HG03558 (cell line): Measurements from ENCODE around the gene SVEP1.
"Not testable (repeated sequence)": the region's sequence is repeated elsewhere in the genome, so short reads cannot be mapped to it uniquely, and the experiment has no call there.

ENCODE experiments used
- ATAC-seq: cut with Tn5 transposase; IDR thresholded peaks from one replicate; pipeline ENCODE4 v1.9.1; 2021; ENCODE audit warnings: moderate number of reproducible peaks; ENCODE audit not compliant: unreplicated experiment; ENCODE audit errors: extremely low read depth

The SVEP1 gene

DNA sequence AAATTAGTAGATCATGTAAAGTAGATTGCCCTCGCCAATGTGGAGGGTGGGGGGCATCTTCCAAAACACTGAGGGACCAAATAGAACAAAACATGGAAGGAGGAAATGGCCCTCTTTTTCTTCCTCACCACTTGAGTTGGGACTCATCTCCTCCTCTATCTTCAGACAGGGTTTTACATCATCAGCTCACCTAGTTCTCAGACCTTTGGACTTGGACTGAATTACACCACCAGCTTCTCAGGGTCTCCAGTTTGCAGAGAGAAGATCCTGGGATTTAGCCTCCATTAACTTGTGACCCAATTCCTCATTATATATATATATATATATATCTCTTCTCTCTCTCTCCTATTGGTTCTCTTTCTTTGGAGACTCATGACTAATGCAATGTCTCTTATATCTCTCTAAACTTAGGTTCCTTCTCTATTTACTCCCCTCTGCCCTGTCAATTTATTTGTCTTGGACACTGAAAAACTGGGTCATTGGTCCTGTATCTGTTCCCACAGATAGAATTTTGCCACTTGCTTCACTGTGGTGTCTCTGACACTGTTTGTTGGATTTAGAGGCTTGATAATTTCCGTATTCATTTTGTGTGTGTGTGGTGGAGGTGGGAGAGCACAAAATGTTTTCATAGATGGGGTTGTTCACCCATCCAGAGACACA, 187.6 kb downstream of the SVEP1 start:
- ATAC-seq: no peak

DNA sequence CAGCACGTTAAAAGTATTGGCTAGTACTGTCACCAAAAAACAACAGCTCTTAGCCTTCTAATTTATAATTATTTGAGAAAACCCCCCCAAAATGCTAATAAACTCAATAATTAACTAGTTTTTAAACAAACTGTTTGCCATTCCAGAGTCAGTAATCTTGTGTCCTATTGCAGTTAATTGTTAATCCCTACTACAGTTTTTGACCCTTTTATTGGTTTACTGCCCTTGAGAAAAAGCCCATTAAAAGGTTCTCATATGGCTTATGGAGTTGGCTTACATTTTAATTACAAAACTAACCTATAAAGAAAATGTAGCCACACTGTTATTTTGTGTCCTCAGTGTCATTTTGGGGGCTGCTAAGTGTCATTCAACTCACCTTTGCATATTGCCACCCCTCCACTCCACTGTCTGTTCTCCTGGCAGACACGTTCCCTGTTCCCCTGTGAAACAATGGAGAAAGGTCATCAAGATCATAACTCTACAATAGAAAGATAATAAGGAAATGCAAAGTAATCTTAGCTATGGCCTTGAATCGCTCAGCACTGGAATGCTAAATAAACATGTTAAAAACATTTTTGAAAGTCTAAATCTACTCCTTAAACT, 190.3 kb downstream of the SVEP1 start:
- ATAC-seq: no peak

DNA sequence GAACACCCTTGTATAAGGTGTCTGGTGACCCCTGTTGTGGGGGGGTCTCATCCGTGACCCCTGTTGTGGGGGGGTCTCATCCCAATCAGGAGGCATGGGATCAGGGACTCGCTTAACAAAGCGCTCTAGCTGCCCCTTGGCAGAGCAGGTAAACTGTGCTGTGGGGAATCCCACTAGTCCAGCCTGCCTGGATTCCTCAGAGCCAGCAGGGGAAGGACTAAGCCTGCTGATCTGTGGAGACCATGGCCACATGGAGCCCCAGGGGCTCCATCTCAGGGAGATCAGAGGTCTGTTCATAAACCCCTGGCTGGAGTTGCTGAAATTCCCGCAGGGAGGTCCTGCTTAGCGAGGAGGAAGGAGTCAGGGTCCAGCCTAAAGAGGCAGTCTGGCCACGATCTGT, 196.1 kb downstream of the SVEP1 start:
- no peak for ATAC-seq

DNA sequence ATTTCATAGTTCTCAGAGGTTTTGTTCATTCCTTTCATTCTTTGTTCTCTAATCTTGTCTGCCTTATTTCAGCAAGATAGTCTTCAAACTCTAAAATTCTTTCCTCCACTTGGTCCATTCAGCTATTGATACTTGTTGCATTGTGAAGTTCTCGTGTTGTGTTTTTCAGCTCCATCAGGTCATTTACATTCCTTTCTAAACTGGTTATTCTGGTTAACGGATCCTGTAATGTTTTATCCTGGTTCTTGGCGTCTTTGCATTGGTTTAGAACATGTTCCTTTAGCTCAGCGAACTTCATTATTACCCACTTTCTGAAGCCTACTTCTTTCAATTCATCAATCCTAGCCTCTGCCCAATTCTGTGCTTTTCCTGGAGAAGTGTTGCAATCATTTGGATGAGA, 196.8 kb downstream of the SVEP1 start:
- ATAC-seq: no peak

DNA sequence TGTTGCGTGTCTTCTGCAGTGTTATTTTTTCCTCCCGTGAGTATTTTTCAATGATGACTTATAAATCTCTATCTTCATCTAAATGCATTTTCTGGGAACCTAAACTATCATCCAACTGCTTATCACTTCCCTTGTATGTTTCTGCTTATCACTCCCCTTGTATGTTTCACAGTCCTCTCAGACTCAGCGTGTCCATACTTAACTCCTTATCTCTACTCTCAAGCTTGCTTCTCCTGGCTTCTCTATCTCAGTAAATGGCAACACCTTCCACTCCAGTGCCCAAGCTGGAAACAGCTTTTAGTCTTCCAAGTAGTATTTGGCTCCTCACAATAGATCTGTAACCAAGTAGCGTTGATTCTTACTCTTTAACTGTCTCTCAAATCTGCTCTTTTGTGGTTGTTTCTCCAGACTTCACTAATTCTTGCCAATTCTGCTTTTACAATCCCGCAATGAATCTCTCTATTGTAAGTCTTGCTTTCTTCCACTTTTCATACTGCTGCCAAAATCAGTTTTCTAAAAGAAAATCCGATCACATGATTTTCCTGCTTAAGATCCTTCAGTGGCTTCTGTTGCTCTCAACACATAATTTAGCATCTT, 208.0 kb downstream of the SVEP1 start:
- no peak for ATAC-seq

DNA sequence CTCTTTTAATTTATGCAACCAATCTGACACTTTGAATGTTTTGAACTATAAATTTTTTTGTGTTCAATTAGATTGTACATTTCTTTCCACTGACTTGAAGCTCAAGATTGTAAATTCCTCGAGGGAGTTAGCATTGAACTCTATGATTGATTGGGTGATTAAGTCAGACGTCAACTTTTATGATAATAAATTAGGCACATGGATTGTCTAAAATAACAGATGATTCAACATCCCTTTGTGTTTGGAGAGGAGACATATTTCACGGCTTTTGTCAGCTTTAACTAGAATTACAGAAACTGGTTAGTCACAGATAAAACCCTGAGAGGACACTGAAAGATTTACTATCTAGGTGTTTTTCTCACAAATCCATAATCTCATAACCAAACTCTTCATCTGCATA, 209.2 kb downstream of the SVEP1 start:
- ATAC-seq: no peak

DNA sequence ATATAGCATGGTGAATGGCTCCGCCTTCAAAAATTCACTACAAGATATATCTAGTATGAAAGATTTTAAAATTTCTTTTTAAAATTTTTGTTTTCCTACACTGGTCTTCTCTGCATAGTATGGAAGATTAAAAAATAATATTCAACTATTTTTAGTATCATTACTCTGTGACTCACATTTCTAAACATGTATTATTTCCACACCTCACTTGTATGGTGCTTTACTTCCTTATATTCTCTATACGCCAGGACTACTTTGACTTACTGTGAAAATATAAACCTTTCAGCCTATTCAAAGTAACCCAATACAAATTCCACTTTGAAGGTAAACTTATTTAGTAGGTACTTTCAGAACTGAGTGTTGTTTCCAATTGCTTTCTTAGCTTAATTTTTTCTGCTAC, 215.1 kb downstream of the SVEP1 start:
- ATAC-seq: no peak

DNA sequence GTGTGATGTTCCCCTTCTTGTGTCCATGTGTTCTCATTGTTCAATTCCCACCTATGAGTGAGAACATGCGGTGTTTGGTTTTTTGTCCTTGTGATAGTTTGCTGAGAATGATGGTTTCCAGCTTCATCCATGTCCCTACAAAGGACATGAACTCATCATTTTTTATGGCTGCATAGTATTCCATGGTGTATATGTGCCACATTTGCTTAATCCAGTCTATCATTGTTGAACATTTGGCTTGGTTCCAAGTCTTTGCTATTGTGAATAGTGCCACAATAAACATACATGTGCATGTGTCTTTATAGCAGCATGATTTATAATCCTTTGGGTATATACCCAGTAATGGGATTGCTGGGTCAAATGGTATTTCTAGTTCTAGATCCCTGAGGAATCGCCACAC, 220.5 kb downstream of the SVEP1 start:
- ATAC-seq: not testable (repeated sequence)

DNA sequence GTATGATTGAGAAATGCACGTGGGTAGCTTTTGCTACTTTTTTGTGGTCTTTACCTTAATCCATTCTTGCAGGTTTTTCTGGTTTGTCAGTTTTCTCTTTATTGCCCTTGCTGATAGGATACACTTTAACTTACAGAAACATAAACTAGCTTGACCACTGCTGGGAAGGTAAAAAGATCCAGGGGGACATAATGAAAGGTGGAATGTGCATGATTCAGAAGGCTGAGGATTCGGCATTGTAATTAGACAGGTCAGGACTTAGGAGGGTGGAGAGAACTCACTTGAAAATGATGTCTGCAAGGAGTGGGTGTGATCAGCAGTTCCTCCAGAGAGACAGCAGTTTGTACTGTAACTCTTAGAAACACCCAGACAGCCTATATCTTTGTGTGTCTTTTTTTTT, 222.0 kb downstream of the SVEP1 start:
- no peak for ATAC-seq

DNA sequence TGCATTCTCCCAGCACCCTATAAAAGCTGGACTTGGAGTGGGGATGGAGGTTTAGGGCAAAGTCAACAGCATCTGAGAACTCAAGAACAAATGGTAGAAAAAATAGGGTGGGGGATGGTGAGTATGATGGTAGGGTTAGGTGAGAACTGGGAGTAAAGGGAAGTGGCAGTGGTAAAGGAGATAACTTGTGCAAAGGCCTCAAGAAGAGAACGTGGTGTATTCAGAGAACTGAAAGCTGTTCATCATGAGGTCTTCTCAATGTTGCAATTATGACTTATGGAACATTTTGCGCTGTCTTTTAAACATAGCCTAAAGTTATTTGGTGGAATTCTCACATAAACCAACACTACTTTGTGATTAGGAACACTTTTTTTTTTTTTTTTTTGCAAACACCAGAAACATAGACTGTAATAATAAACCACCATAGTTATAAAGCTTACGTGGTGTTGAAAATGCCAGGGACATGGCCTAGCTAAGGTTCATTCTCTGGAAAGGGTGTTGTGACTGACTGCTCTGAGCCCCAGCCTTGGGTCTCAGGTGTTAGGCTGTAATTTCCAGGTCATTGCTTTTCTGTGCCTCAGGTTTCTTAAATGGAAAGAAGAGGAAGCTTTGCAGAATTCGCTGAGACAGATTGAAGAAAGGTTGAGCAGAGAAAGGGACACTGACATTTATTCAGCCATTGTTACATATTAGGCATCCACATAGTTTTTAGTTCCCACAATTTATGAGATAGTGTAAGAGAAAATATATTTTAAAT, 222.7 kb downstream of the SVEP1 start:
- no peak for ATAC-seq

DNA sequence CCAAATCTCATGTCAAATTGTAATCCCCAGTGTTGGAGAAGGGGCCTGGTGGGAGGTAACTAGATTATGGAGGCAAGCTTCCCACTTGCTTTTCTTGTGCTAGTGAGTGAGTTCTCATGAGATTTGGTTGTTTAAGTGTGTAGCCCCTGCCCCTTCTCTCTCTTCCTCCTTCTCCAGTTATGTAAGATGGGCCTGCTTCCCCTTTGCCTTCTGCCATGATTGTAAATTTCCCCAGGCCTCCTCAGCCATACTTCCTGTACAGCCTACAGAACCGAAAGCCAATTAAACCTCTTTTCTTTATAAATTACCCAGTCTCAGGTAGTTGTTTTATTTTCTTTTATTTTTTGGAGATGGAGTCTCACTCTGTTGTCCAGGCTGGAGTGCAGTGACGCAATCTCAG, 223.6 kb downstream of the SVEP1 start:
- ATAC-seq: no peak

DNA sequence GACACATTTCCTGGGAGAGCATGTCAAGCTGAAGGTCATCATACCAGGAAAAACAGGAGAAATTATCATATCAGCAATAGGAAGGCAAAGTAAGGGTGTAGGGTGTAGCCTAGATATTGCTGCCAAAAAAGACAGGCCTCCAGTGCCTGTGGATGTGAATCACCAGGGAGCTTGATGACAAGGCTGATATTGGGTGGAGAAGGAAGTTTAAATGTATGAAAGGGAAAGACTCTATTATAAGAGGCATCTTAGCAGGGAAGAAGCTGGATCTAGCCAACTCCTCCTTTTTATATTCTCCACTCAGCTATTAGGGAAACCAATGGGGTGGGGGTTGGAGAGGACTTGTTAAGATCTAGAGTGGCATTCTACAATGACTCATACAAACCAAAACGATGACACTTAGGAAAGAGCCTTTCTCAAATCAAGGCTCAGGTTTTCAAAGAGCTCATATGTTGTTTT, 228.5 kb downstream of the SVEP1 start:
- ATAC-seq: no peak

DNA sequence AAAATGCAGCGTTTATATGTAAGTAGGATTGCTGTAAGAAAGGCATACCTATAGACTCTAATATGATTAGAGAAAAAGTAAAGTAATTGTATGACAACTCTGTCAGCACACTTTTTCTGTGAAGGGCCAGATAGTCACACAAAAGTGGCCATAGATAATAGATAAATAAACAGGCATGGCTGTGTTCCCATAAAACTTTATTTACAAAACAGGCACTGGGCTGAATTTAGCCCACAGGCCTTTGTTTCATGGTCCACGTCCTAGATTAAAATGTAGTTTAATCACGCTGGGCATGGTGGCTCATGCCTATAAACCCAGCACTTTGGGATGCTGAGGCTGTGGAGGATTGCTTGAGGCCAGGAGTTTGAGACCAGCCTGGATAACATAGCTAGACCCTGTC, 233.2 kb downstream of the SVEP1 start:
- no peak for ATAC-seq

DNA sequence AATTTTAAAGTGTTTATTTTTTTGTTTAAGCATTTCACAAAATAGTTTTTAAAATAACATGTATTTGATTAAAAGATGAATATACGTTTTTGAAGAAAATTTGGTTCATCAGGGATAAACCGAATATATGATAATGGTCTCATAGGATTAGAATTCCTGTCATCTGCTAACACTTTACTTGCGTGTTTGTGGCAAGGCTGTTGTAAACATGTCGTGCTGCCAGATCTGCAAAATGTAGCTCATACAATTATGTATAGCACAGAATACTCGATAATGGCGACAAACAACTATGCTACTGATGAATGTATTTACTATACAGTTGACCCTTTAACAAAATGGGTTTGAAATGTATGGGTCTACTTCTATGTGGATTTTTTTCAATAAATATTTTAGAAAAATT, 234.7 kb downstream of the SVEP1 start:
- ATAC-seq: no peak

DNA sequence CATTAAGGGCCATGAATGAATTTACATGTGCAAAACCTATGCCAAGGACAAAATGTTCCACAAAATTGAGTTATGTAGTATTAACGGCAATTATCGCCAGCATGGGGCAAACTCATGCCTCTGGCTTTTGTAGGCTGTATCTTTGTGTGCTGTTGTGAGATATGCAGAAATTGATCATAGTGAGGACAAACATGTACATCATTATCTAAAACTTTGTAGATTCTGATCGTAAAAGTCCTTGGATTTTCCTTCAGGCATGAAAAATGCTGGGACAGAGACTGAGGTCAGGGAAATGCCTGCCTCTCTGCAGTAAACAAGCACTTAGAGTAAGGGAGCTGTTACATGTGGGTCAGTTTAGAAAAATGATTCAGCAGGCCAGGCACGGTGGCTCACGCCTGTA, 236.0 kb downstream of the SVEP1 start:
- ATAC-seq: no peak

DNA sequence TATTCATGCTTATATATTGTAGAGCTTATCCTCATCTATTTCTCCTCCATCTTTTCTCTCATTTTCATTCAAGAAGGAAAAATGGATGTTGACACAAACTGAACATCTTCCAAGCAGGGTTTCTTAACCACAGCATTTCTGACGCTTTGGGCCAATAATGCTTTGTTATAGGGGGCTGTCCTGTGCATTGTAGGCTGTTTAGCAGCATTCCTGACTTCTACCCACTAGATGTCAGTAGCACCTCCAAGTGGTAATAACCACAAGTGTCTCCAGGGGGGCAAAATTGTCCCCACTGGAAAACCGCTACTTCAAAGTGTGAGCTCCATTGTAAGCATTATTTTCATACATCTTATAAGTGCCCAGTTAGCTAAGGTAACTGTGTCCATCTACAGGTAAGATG, 239.2 kb downstream of the SVEP1 start:
- no peak for ATAC-seq

DNA sequence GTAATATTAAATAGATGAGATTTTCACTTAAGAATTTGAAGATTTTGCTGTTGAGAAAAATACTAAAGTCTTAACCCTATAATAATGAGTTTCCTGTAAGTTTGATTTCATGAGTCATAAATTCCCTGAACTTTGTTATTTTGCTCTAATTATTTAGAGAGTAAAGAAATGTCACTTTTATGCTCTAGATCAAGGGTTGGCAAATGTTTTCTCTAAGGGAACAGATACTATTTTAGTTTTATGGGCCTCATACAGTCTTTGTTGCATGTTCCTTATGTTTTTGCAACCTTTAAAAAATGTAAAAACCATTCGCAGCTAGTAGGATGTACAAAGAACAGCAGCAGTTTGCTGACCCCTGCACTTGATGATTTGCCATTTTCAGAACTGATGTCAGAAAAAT, 241.4 kb downstream of the SVEP1 start:
- ATAC-seq: no peak

DNA sequence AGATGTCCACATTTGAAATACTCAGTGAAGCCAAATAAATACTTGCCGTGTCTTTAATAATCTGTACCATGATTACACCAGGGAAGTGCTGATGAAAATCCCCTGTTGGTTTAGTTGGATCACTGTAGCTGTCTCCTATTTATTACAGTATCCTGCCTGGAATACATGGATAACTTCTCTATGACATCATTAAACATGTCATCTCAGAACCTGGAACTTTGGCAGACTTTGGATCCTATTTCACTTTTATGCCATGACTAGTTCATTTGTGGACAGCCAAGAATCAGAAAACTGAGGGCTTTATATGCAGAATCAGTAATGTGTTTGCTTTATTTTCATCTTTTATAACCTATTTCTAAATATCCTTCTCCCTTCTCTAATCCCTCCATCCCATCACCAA, 241.8 kb downstream of the SVEP1 start, which contains the start of gene TXNDC8:
TSS of gene TXNDC8 (minus strand) at position 137 of the 400 bp plus-strand sequence.
- no peak for ATAC-seq

DNA sequence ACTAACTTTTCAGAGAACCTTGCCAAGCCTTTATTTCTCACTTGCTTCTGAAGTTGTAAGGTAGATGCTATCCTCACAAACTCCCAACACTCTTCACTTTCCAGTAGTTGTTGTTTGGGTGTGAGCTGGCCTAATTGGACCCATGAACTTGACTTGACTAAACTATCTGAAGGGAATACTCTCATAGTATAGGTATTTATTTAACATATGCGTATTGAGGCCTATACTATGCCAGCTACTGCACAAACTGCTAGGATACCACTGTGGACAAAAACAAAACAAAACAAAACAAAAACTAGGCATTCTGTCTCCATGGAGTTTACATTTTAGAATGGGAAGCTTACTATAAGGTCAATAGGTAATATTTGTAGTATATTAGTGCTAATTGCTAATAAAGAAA, 243.2 kb downstream of the SVEP1 start:
- ATAC-seq: no peak

DNA sequence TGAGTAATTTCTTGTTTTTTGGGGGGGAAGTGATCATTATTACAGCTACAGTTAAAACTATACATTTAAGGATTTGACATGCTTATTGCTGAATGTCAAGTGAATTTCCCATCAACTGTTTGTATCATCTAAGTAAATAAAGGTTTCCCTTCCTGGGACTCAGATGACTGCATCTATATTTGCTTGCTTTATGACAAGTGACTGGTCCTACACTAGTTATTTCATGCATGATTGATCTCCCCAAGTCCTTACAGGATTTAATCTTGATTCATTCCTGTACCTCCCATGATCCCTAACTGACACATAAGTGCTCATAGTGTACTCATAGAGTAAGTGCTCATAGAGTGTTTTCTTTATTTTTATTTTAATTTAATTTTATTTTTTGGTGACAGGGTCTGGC, 244.7 kb downstream of the SVEP1 start:
- no peak for ATAC-seq

DNA sequence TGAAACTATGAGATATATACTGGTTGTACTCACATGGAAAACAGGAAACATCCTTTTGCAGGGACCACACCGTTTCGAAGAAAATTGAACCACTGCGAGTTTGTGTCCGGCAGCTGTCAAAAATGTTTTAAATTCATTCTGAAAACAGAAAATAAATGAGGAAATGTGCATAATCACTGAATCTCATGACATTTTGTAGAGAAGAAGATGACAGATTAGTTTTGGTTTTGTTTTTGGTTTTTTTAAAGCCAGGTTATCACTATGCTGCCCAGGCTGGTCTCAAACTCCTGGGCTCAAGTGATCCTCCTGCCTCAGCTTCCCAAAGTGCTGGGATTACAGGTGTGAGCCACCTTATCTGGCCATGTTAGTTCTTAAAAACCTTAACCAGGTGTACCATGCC, 245.4 kb downstream of the SVEP1 start:
- ATAC-seq: peak; percentile 57
